Trophoblast cell (in vitro differentiated cells and primary cell): ENCODE results near the gene HIVEP3.

Source experiments
- DNase-seq, 2 donors: peaks; one replicate each; pipeline ENCODE4 v3.0.0-alpha.2; 2016
- H2AFZ ChIP-seq: 2 replicates; pipeline ENCODE4 v1.6.1; 2013; ENCODE audit warnings: low read length, moderate library complexity, mild to moderate bottlenecking; ENCODE audit not compliant: insufficient read depth, poor library complexity
- H2AK5ac ChIP-seq: 2 replicates; pipeline ENCODE4 v1.6.1; 2013; ENCODE audit warnings: mild to moderate bottlenecking, low read length
- H2BK120ac ChIP-seq: 2 replicates; pipeline ENCODE4 v1.6.1; 2013; ENCODE audit warnings: low read length, mild to moderate bottlenecking, moderate library complexity; ENCODE audit not compliant: insufficient read depth, poor library complexity
- H2BK12ac ChIP-seq: 2 replicates; pipeline ENCODE4 v1.6.1; 2013; ENCODE audit warnings: mild to moderate bottlenecking, low read length, moderate library complexity
- H2BK5ac ChIP-seq: 2 replicates; pipeline ENCODE4 v1.6.1; 2013; ENCODE audit warnings: low read length, low read depth, moderate library complexity, mild to moderate bottlenecking; ENCODE audit not compliant: poor library complexity
- H3K14ac ChIP-seq: 2 replicates; pipeline ENCODE4 v1.6.1; 2013; ENCODE audit warnings: mild to moderate bottlenecking, low read length
- H3K18ac ChIP-seq: 2 replicates; pipeline ENCODE4 v1.6.1; 2013; ENCODE audit warnings: mild to moderate bottlenecking, low read length
- H3K23ac ChIP-seq: 2 replicates; pipeline ENCODE4 v1.6.1; 2013; ENCODE audit warnings: low read length
- H3K27ac ChIP-seq: 2 replicates; pipeline ENCODE4 v1.5.1; 2013; ENCODE audit warnings: low read depth, mild to moderate bottlenecking, inconsistent platforms, low read length, moderate library complexity
- H3K27me3 ChIP-seq: 2 replicates; pipeline ENCODE4 v1.6.1; 2013; ENCODE audit warnings: inconsistent platforms, mild to moderate bottlenecking, low read length, moderate library complexity; ENCODE audit not compliant: insufficient read depth
- H3K36me3 ChIP-seq, 2 experiments: 1 replicate in 1 of 2; 2 replicates in 1 of 2; pipeline ENCODE4 v1.6.1; 2013; ENCODE audit warnings: low read length in 2 of 2, mild to moderate bottlenecking in 2 of 2, moderate library complexity in 1 of 2; ENCODE audit not compliant: insufficient read depth in 2 of 2, control insufficient read depth in 1 of 2
- H3K4ac ChIP-seq: 2 replicates; pipeline ENCODE4 v1.6.1; 2013; ENCODE audit warnings: low read depth, mild to moderate bottlenecking, low read length, moderate library complexity
- H3K4me1 ChIP-seq, 2 experiments: 1 replicate in 1 of 2; 2 replicates in 1 of 2; pipeline ENCODE4 v1.6.1; 2013; ENCODE audit warnings: low read length in 2 of 2, mild to moderate bottlenecking in 2 of 2, moderate library complexity in 1 of 2; ENCODE audit not compliant: insufficient read depth in 2 of 2, control insufficient read depth in 1 of 2
- H3K4me2 ChIP-seq: 2 replicates; pipeline ENCODE4 v1.6.1; 2013; ENCODE audit warnings: inconsistent platforms, mild to moderate bottlenecking, low read length, moderate library complexity
- H3K4me3 ChIP-seq: 2 replicates; pipeline ENCODE4 v1.5.1; 2013; ENCODE audit warnings: mild to moderate bottlenecking, low read depth, low read length, inconsistent platforms
- H3K79me1 ChIP-seq: one replicate; pipeline ENCODE4 v1.6.1; 2013; ENCODE audit warnings: low read length
- H3K79me2 ChIP-seq: 2 replicates; pipeline ENCODE4 v1.6.1; 2013; ENCODE audit warnings: low read length, mild to moderate bottlenecking; ENCODE audit not compliant: control insufficient read depth, insufficient read depth, poor library complexity
- H3K9ac ChIP-seq: 2 replicates; pipeline ENCODE4 v1.6.1; 2013; ENCODE audit warnings: mild to moderate bottlenecking, low read length
- H3K9me3 ChIP-seq: 2 replicates; pipeline ENCODE4 v1.6.1; 2013; ENCODE audit warnings: low read depth, mild to moderate bottlenecking, control low read depth, inconsistent platforms, low read length; ENCODE audit not compliant: insufficient read depth
- H4K12ac ChIP-seq: 2 replicates; pipeline ENCODE4 v1.6.1; 2013; ENCODE audit warnings: low read depth, mild to moderate bottlenecking, low read length, moderate library complexity
- H4K8ac ChIP-seq: 2 replicates; pipeline ENCODE4 v1.6.1; 2013; ENCODE audit warnings: low read depth, mild to moderate bottlenecking, low read length, moderate library complexity
- H4K91ac ChIP-seq: one replicate; pipeline ENCODE4 v1.6.1; 2013; ENCODE audit warnings: low read depth, mild to moderate bottlenecking, low read length, moderate library complexity
- WGBS: extraction: QIAGEN DNeasy Blood & Tissue Kit; methylation state at CpG from one replicate; pipeline ENCODE4 v1.1.7; 2013; ENCODE audit warnings: missing lambda C conversion rate; ENCODE audit not compliant: insufficient read length, insufficient coverage; ENCODE audit errors: extremely low coverage; 5-methylcytosine and 5-hydroxymethylcytosine counted together

Gene HIVEP3

GRCh38 chr1:41618871-41619270 is 299.9 kb downstream of the HIVEP3 start:
- WGBS, result no CpG with 5 or more reads among the region's 6 CpGs
- DNase-seq, result no peak
- H2AFZ ChIP-seq, result no peak overlapping the region
- H3K18ac ChIP-seq, result no peak overlapping the region
- no peak overlapping the region for H3K23ac ChIP-seq
- no peak overlapping the region for H3K14ac ChIP-seq
- H3K4me2 ChIP-seq, result no peak overlapping the region
- no peak overlapping the region for H4K91ac ChIP-seq
- H3K79me1 ChIP-seq, result no peaks in the 10 kb centered on the region
- no peak overlapping the region for H3K4ac ChIP-seq
- H3K4me3 ChIP-seq, result no peak overlapping the region
- H3K27ac ChIP-seq, result no peak overlapping the region
- H2BK5ac ChIP-seq, result no peak overlapping the region
- no peak overlapping the region for H4K8ac ChIP-seq
- H4K12ac ChIP-seq, result no peak overlapping the region
- no peaks in the 10 kb centered on the region for H3K79me2 ChIP-seq
- no peak overlapping the region for H2BK120ac ChIP-seq
- H2BK12ac ChIP-seq, result no peak overlapping the region
- no peak overlapping the region for H3K9ac ChIP-seq
- H3K9me3 ChIP-seq, result no peaks in the 10 kb centered on the region
- H2AK5ac ChIP-seq, result no peak overlapping the region
- no peaks in the 10 kb centered on the region for H3K36me3 ChIP-seq
- peaks cover 0 to 2% of the 10 kb centered on the region in 2 experiments for H3K4me1 ChIP-seq
- H3K27me3 ChIP-seq, result no peaks in the 10 kb centered on the region

- Histone ChIP-seq H3K4me3 (no peak overlapping the region), H2BK12ac (no peak overlapping the region), H3K27me3 (no peaks in the 10 kb centered on the region), H3K18ac (no peak overlapping the region), H3K14ac (no peak overlapping the region), H2BK5ac (no peak overlapping the region), H3K4me1 (peaks cover 0 to 2% of the 10 kb centered on the region in 2 experiments), H3K9me3 (no peaks in the 10 kb centered on the region), H3K79me1 (no peaks in the 10 kb centered on the region), H2AFZ (no peak overlapping the region), H3K9ac (no peak overlapping the region), H2AK5ac (no peak overlapping the region), H4K12ac (no peak overlapping the region), H4K8ac (no peak overlapping the region), H3K4ac (no peak overlapping the region), H3K23ac (no peak overlapping the region), H3K79me2 (no peaks in the 10 kb centered on the region), H2BK120ac (no peak overlapping the region), H4K91ac (no peak overlapping the region), H3K27ac (no peak overlapping the region), H3K36me3 (no peaks in the 10 kb centered on the region), H3K4me2 (no peak overlapping the region)
- DNase-seq, result no peak
- WGBS, result no CpG with 5 or more reads among the region's 14 CpGs
These were observed 300.5 kb downstream of the HIVEP3 start for GRCh38 chr1:41618066-41618825.

- Histone ChIP-seq H2AK5ac (no peak overlapping the region), H3K18ac (no peak overlapping the region), H3K23ac (no peak overlapping the region), H4K12ac (no peak overlapping the region), H3K14ac (no peak overlapping the region), H3K4me3 (no peak overlapping the region), H4K8ac (no peak overlapping the region), H4K91ac (no peak overlapping the region), H3K79me2 (no peaks in the 10 kb centered on the region), H3K79me1 (no peaks in the 10 kb centered on the region), H3K9me3 (no peaks in the 10 kb centered on the region), H2BK5ac (no peak overlapping the region), H2BK120ac (no peak overlapping the region), H3K4me1 (peaks cover 0 to 2% of the 10 kb centered on the region in 2 experiments), H2BK12ac (no peak overlapping the region), H3K9ac (no peak overlapping the region), H2AFZ (no peak overlapping the region), H3K4me2 (no peak overlapping the region), H3K27me3 (no peaks in the 10 kb centered on the region), H3K4ac (no peak overlapping the region), H3K36me3 (no peaks in the 10 kb centered on the region), H3K27ac (no peak overlapping the region)
- no peak for DNase-seq
- WGBS, result no CpG with 5 or more reads among the region's 5 CpGs
These were observed 301.4 kb downstream of the HIVEP3 start for GRCh38 chr1:41617336-41617735.

GRCh38 chr1:41616563-41616962 is 302.2 kb downstream of the HIVEP3 start:
- H2BK120ac ChIP-seq, result no peak overlapping the region
- H3K27me3 ChIP-seq, result no peaks in the 10 kb centered on the region
- H3K18ac ChIP-seq, result no peak overlapping the region
- H3K14ac ChIP-seq, result no peak overlapping the region
- H3K79me1 ChIP-seq, result no peaks in the 10 kb centered on the region
- no CpG with 5 or more reads among the region's 2 CpGs for WGBS
- H3K4me1 ChIP-seq, result no peaks in the 10 kb centered on the region
- no peak overlapping the region for H3K23ac ChIP-seq
- no peak overlapping the region for H3K4me2 ChIP-seq
- H2AFZ ChIP-seq, result no peak overlapping the region
- H3K4me3 ChIP-seq, result no peak overlapping the region
- H4K8ac ChIP-seq, result no peak overlapping the region
- H3K79me2 ChIP-seq, result no peaks in the 10 kb centered on the region
- no peak for DNase-seq
- no peaks in the 10 kb centered on the region for H3K9me3 ChIP-seq
- H3K4ac ChIP-seq, result no peak overlapping the region
- H3K36me3 ChIP-seq, result no peaks in the 10 kb centered on the region
- H2BK12ac ChIP-seq, result no peak overlapping the region
- H3K27ac ChIP-seq, result no peak overlapping the region
- H4K12ac ChIP-seq, result no peak overlapping the region
- H2AK5ac ChIP-seq, result no peak overlapping the region
- no peak overlapping the region for H4K91ac ChIP-seq
- no peak overlapping the region for H3K9ac ChIP-seq
- no peak overlapping the region for H2BK5ac ChIP-seq
